ENCODE measurements around the gene DIO1.

Gene DIO1

GRCh38 chr1:53893999-53894636, at the start of gene DIO1:
TSS of gene DIO1 (plus strand) at chr1:53894187. CDS start at chr1:53894211, 24 bp downstream.
- H3K27me3 ChIP-seq (ENCODE audit: control insufficient read depth, low read length), result 0 out of 2 replicates have a peak, but pooled peaks cover 2% of the 10 kb centered on the region
- H3K36me3 ChIP-seq (ENCODE audit: control insufficient read depth, low read length), result no peaks in the 10 kb centered on the region
- H3K4me2 ChIP-seq (ENCODE audit: low read length), result no peak within 1 kb of the TSS
- H3K79me2 ChIP-seq (ENCODE audit: control insufficient read depth, low read length), result no peaks in the 10 kb centered on the region
- H3F3A ChIP-seq (ENCODE audit: control insufficient read depth, insufficient read depth), result no peaks in the 10 kb centered on the region
- H4K20me1 ChIP-seq (ENCODE audit: control insufficient read depth, insufficient read depth, low read depth, low read length), result no peaks in the 10 kb centered on the region
- no peak within 1 kb of the TSS for H3K27ac ChIP-seq (ENCODE audit: low read depth, low read length)
- peaks cover 15% of the 10 kb centered on the region for H3K4me1 ChIP-seq (ENCODE audit: control insufficient read depth, low read length)
- no peaks in the 10 kb centered on the region for H3K9me3 ChIP-seq (ENCODE audit: control insufficient read depth, insufficient read depth, low read length)
- no peak within 1 kb of the TSS for H3K4me3 ChIP-seq (ENCODE audit: low read length)
- no peak for TF ChIP-seq EZH2phosphoT487 (IDR thresholded peaks at IDR 0.05; ENCODE audit: borderline replicate concordance, low read length)
- TF ChIP-seq, protein P1, sequence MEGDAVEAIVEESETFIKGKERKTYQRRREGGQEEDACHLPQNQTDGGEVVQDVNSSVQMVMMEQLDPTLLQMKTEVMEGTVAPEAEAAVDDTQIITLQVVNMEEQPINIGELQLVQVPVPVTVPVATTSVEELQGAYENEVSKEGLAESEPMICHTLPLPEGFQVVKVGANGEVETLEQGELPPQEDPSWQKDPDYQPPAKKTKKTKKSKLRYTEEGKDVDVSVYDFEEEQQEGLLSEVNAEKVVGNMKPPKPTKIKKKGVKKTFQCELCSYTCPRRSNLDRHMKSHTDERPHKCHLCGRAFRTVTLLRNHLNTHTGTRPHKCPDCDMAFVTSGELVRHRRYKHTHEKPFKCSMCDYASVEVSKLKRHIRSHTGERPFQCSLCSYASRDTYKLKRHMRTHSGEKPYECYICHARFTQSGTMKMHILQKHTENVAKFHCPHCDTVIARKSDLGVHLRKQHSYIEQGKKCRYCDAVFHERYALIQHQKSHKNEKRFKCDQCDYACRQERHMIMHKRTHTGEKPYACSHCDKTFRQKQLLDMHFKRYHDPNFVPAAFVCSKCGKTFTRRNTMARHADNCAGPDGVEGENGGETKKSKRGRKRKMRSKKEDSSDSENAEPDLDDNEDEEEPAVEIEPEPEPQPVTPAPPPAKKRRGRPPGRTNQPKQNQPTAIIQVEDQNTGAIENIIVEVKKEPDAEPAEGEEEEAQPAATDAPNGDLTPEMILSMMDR (IDR thresholded peaks at IDR 0.05; ENCODE audit: low read depth, low read length, poor library complexity, severe bottlenecking), result no peak
- H3K9me2 ChIP-seq (replicated peaks; ENCODE audit: control insufficient read depth, low read length), result no peaks in the 10 kb centered on the region

GRCh38 chr1:53847980-53848379, 46.0 kb upstream of the DIO1 start:
- H3K4me3 ChIP-seq (ENCODE audit: low read length), result no peak overlapping the region
- no peak for TF ChIP-seq EZH2phosphoT487 (IDR thresholded peaks at IDR 0.05; ENCODE audit: borderline replicate concordance, low read length)
- TF ChIP-seq, protein P1 (IDR thresholded peaks at IDR 0.05; ENCODE audit: low read depth, low read length, poor library complexity, severe bottlenecking), result no peak
- H3K27me3 ChIP-seq (ENCODE audit: control insufficient read depth, low read length), result peaks cover 3% of the 10 kb centered on the region; the same call in 1 of the 2 replicates

DNA sequence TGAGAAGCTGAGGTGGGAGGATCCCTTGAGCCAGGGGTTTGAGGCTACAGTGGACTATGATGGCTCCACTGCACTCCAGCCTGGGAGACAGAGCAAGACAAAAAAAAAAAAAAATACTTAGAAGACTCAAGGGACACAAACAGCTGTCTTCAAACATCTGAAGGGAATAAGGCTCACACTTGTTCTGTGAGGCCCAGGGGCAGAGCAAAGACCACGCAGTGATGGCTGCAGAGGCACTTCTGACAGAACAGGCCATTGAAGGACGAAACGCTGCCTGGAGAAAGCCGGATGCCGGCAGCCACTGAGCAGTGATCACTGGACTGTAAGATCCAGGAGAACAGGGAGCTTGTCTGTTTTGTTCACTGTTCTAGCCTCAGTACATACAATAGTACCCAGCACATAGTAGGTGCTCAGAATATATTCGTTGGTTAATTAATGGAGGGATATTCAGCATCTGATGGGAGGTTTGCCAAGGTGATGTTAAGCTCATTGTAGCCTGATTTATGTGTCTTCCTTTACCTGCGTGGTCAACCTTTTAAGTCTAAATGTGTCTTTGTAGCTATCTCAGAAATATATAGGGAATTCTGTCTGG, 43.8 kb upstream of the DIO1 start:
- no peak overlapping the region for H3K27ac ChIP-seq (ENCODE audit: low read depth, low read length)
- H3K27me3 ChIP-seq (ENCODE audit: control insufficient read depth, low read length), result peaks cover 3% of the 10 kb centered on the region; the same call in 1 of the 2 replicates
- TF ChIP-seq, protein P1 (IDR thresholded peaks at IDR 0.05; ENCODE audit: low read depth, low read length, poor library complexity, severe bottlenecking), result no peak
- H3K36me3 ChIP-seq (ENCODE audit: control insufficient read depth, low read length), result no peaks in the 10 kb centered on the region
- H3K79me2 ChIP-seq (ENCODE audit: control insufficient read depth, low read length), result no peaks in the 10 kb centered on the region
- H3K9me3 ChIP-seq (ENCODE audit: control insufficient read depth, insufficient read depth, low read length), result no peaks in the 10 kb centered on the region
- H3K4me1 ChIP-seq (ENCODE audit: control insufficient read depth, low read length), result peaks cover 4% of the 10 kb centered on the region; the same call in 1 of the 2 replicates
- no peak overlapping the region for H3K4me2 ChIP-seq (ENCODE audit: low read length)
- no peaks in the 10 kb centered on the region for H3F3A ChIP-seq (ENCODE audit: control insufficient read depth, insufficient read depth)
- no peaks in the 10 kb centered on the region for H3K9me2 ChIP-seq (replicated peaks; ENCODE audit: control insufficient read depth, low read length)
- H3K4me3 ChIP-seq (ENCODE audit: low read length), result no peak overlapping the region
- no peaks in the 10 kb centered on the region for H4K20me1 ChIP-seq (ENCODE audit: control insufficient read depth, insufficient read depth, low read depth, low read length)

More at GRCh38 chr1:53847980-53848379, 46.0 kb upstream of the DIO1 start:
- Histone ChIP-seq H3K27ac (ENCODE audit: low read depth, low read length) (no peak overlapping the region), H3K9me3 (ENCODE audit: control insufficient read depth, insufficient read depth, low read length) (no peaks in the 10 kb centered on the region), H3K4me1 (ENCODE audit: control insufficient read depth, low read length) (peaks cover 4% of the 10 kb centered on the region; the same call in 1 of the 2 replicates), H3K36me3 (ENCODE audit: control insufficient read depth, low read length) (no peaks in the 10 kb centered on the region), H3K9me2 (replicated peaks; ENCODE audit: control insufficient read depth, low read length) (no peaks in the 10 kb centered on the region), H3K79me2 (ENCODE audit: control insufficient read depth, low read length) (no peaks in the 10 kb centered on the region), H3F3A (ENCODE audit: control insufficient read depth, insufficient read depth) (no peaks in the 10 kb centered on the region), H4K20me1 (ENCODE audit: control insufficient read depth, insufficient read depth, low read depth, low read length) (no peaks in the 10 kb centered on the region), H3K4me2 (ENCODE audit: low read length) (no peak overlapping the region)

Data from DOHH2 (cell line).